8988T (cell line): ENCODE measurements around the gene SAG.

Experiments used
- DNase-seq: peaks from one replicate; pipeline ENCODE4 v3.0.0; 2011

Gene SAG

GRCh38 chr2:233307565-233307964 lies at the start of gene SAG:
Gene SAG, plus strand, starts transcription at chr2:233307816. Its CDS starts 1,374 bp downstream, at chr2:233309190.
- no peak for DNase-seq

GRCh38 chr2:233258211-233258610 lies 49.4 kb upstream of the SAG start:
- no peak for DNase-seq

GRCh38 chr2:233259730-233260129 lies 47.9 kb upstream of the SAG start:
- no peak for DNase-seq

- no peak for DNase-seq
Measured at GRCh38 chr2:233260661-233261060, 47.0 kb upstream of the SAG start.

- DNase-seq: no peak
Measured at GRCh38 chr2:233261819-233262555, 45.6 kb upstream of the SAG start.

- no peak for DNase-seq
Measured at GRCh38 chr2:233262562-233262961, 45.1 kb upstream of the SAG start.

- no peak for DNase-seq
Measured at GRCh38 chr2:233263045-233263570, 44.5 kb upstream of the SAG start.

- no peak for DNase-seq
Measured at GRCh38 chr2:233264667-233265066, 42.9 kb upstream of the SAG start.

GRCh38 chr2:233265899-233266431 lies 41.7 kb upstream of the SAG start:
- no peak for DNase-seq

GRCh38 chr2:233266481-233266880 lies 41.1 kb upstream of the SAG start:
- DNase-seq: no peak

GRCh38 chr2:233267516-233268245 lies 39.9 kb upstream of the SAG start:
- no peak for DNase-seq

- DNase-seq: no peak
Measured at GRCh38 chr2:233270366-233270765, 37.2 kb upstream of the SAG start.

GRCh38 chr2:233270951-233271350 lies 36.7 kb upstream of the SAG start:
- no peak for DNase-seq

- no peak for DNase-seq
Measured at GRCh38 chr2:233271693-233272092, 35.9 kb upstream of the SAG start.

GRCh38 chr2:233273120-233273519 lies 34.5 kb upstream of the SAG start:
- no peak for DNase-seq

GRCh38 chr2:233275223-233275622 lies 32.4 kb upstream of the SAG start:
- DNase-seq: no peak

- no peak for DNase-seq
Measured at GRCh38 chr2:233278921-233279320, 28.7 kb upstream of the SAG start.

- DNase-seq: no peak
Measured at GRCh38 chr2:233280114-233280693, 27.4 kb upstream of the SAG start.

- DNase-seq: no peak
Measured at GRCh38 chr2:233281553-233281952, 26.1 kb upstream of the SAG start.

- no peak for DNase-seq
Measured at GRCh38 chr2:233281992-233282603, 25.5 kb upstream of the SAG start.

- no peak for DNase-seq
Measured at GRCh38 chr2:233285921-233286320, 21.7 kb upstream of the SAG start.

- DNase-seq: no peak
Measured at GRCh38 chr2:233287871-233288270, 19.7 kb upstream of the SAG start.

- no peak for DNase-seq
Measured at GRCh38 chr2:233288663-233289062, 19.0 kb upstream of the SAG start.
